GM18907 (cell line): ENCODE measurements around the gene ADM2.
"Not testable (repeated sequence)": the region's sequence is repeated elsewhere in the genome, so short reads cannot be mapped to it uniquely, and the experiment has no call there.

Source experiments
- ATAC-seq: cut with Tn5 transposase; IDR thresholded peaks from one replicate; pipeline ENCODE4 v1.9.1; 2021; ENCODE audit warnings: mild to moderate bottlenecking, moderate library complexity; ENCODE audit not compliant: unreplicated experiment

The ADM2 gene

GRCh38 chr22:50481440-50482106, at the start of gene ADM2:
Gene ADM2 (plus strand): TSS chr22:50481543. CDS start chr22:50481848, 305 bp downstream.
- no peak for ATAC-seq

- no peak for ATAC-seq
Observed at GRCh38 chr22:50432131-50432876, 49.0 kb upstream of the ADM2 start.

GRCh38 chr22:50432877-50433510, 48.3 kb upstream of the ADM2 start:
- not testable (repeated sequence) for ATAC-seq

GRCh38 chr22:50434849-50435248, 46.5 kb upstream of the ADM2 start:
- no peak for ATAC-seq

- ATAC-seq = no peak
Observed at GRCh38 chr22:50435291-50436014, 45.9 kb upstream of the ADM2 start.

GRCh38 chr22:50436015-50436830, 45.1 kb upstream of the ADM2 start:
- no peak for ATAC-seq

GRCh38 chr22:50436841-50437341, 44.5 kb upstream of the ADM2 start:
- no peak for ATAC-seq

GRCh38 chr22:50437511-50438304, 43.6 kb upstream of the ADM2 start:
- ATAC-seq = no peak

GRCh38 chr22:50438305-50439275, 42.8 kb upstream of the ADM2 start:
- ATAC-seq = no peak

GRCh38 chr22:50439314-50439870, 42.0 kb upstream of the ADM2 start:
- no peak for ATAC-seq

GRCh38 chr22:50439871-50440331, 41.4 kb upstream of the ADM2 start:
- no peak for ATAC-seq

- no peak for ATAC-seq
Observed at GRCh38 chr22:50440544-50441249, 40.6 kb upstream of the ADM2 start.

GRCh38 chr22:50441428-50441993, 39.8 kb upstream of the ADM2 start:
- ATAC-seq = no peak

- no peak for ATAC-seq
Observed at GRCh38 chr22:50443197-50443596, 38.1 kb upstream of the ADM2 start.

- no peak for ATAC-seq
Observed at GRCh38 chr22:50443801-50444625, 37.3 kb upstream of the ADM2 start.

GRCh38 chr22:50444663-50445062, 36.7 kb upstream of the ADM2 start:
- ATAC-seq = no peak
